ENCODE measurements around the gene CNTNAP3. TPM values are rescaled to one million over a fixed set of nuclear protein-coding genes. Genes with fewer than 3 reads are reported as not detected.
A peak's percentile ranks its signal among the peaks of the same experiment; 100 is the strongest.
"Not testable (repeated sequence)": the region's sequence is repeated elsewhere in the genome, so short reads cannot be mapped to it uniquely, and the experiment has no call there.

Gene CNTNAP3
- total and polyA plus RNA-seq, 10 of the 15 experiments (the other 5 are each of a cell fraction or from before 2014, with no cell fraction given): 0.04 to 0.13 (median 0.06) TPM; not detected in 7

- CTCF ChIA-PET; intact Hi-C loops (cut with micrococcal nuclease; ENCODE audit: unreplicated experiment); H3K4me3 ChIP-seq; H3K27ac ChIP-seq (ENCODE audit: control insufficient read depth, insufficient read depth); H3K4me1 ChIP-seq (ENCODE audit: control insufficient read depth, insufficient read depth, low read length); H3K27me3 ChIP-seq (replicated peaks in 1 of 2; ENCODE audit: control insufficient read depth in 2 of 2, insufficient read depth in 2 of 2, low read length in 1 of 2); FAIRE-seq; DNase-seq (ENCODE audit: low read depth, low spot score); in situ Hi-C loops (cut with MboI); H3K9me3 ChIP-seq (replicated peaks; ENCODE audit: control insufficient read depth, insufficient read depth, low read length); ATAC-seq; H2AFZ ChIP-seq (ENCODE audit: control insufficient read depth, low read depth, low read length); H4K20me1 ChIP-seq (ENCODE audit: control insufficient read depth, insufficient read depth); H3K9ac ChIP-seq (ENCODE audit: control insufficient read depth, insufficient read depth, low read length); H3K79me2 ChIP-seq (ENCODE audit: control insufficient read depth, insufficient read depth, low read length); H3K4me2 ChIP-seq (ENCODE audit: control insufficient read depth, insufficient read depth); BruUV-seq (replicated peaks); SMC1A ChIA-PET (ENCODE audit: uncharacterized antibody, unreplicated experiment); RAD21 ChIA-PET (ENCODE audit: unreplicated experiment); POLR2A ChIA-PET; H3K36me3 ChIP-seq (ENCODE audit: control insufficient read depth in 2 of 2, insufficient read depth in 2 of 2, low read length in 1 of 2): not testable (repeated sequence)
- WGBS (ENCODE audit: insufficient coverage, insufficient replicate concordance, low lambda C conversion rate, missing lambda C conversion rate): 9% methylated on average over 4 of the region's 4 CpGs
These were observed 205.4 kb downstream of the CNTNAP3 start for GRCh38 chr9:39082574-39082973.

GRCh38 chr9:39080081-39080480, 207.9 kb downstream of the CNTNAP3 start:
- H2AFZ ChIP-seq (ENCODE audit: control insufficient read depth, low read depth, low read length); POLR2A ChIA-PET; H3K4me1 ChIP-seq (ENCODE audit: control insufficient read depth, insufficient read depth, low read length); H3K4me2 ChIP-seq (ENCODE audit: control insufficient read depth, insufficient read depth); H3K36me3 ChIP-seq (ENCODE audit: control insufficient read depth in 2 of 2, insufficient read depth in 2 of 2, low read length in 1 of 2); RAD21 ChIA-PET (ENCODE audit: unreplicated experiment); BruUV-seq (replicated peaks); FAIRE-seq; in situ Hi-C loops (cut with MboI); intact Hi-C loops (cut with micrococcal nuclease; ENCODE audit: unreplicated experiment); ATAC-seq; CTCF ChIA-PET; H3K27me3 ChIP-seq (replicated peaks in 1 of 2; ENCODE audit: control insufficient read depth in 2 of 2, insufficient read depth in 2 of 2, low read length in 1 of 2); H3K9me3 ChIP-seq (replicated peaks; ENCODE audit: control insufficient read depth, insufficient read depth, low read length); H3K27ac ChIP-seq (ENCODE audit: control insufficient read depth, insufficient read depth); H4K20me1 ChIP-seq (ENCODE audit: control insufficient read depth, insufficient read depth); H3K9ac ChIP-seq (ENCODE audit: control insufficient read depth, insufficient read depth, low read length); DNase-seq (ENCODE audit: low read depth, low spot score); H3K4me3 ChIP-seq; SMC1A ChIA-PET (ENCODE audit: uncharacterized antibody, unreplicated experiment); H3K79me2 ChIP-seq (ENCODE audit: control insufficient read depth, insufficient read depth, low read length): not testable (repeated sequence)
- WGBS (ENCODE audit: insufficient coverage, insufficient replicate concordance, low lambda C conversion rate, missing lambda C conversion rate): 8% methylated on average over 2 of the region's 3 CpGs

GRCh38 chr9:39078621-39079256, 209.2 kb downstream of the CNTNAP3 start:
- H2AFZ ChIP-seq (ENCODE audit: control insufficient read depth, low read depth, low read length); RAD21 ChIA-PET (ENCODE audit: unreplicated experiment); CTCF ChIA-PET; DNase-seq (ENCODE audit: low read depth, low spot score); H3K9ac ChIP-seq (ENCODE audit: control insufficient read depth, insufficient read depth, low read length); H3K4me2 ChIP-seq (ENCODE audit: control insufficient read depth, insufficient read depth); FAIRE-seq; BruUV-seq (replicated peaks); H3K27ac ChIP-seq (ENCODE audit: control insufficient read depth, insufficient read depth); H3K4me3 ChIP-seq; H3K27me3 ChIP-seq (replicated peaks in 1 of 2; ENCODE audit: control insufficient read depth in 2 of 2, insufficient read depth in 2 of 2, low read length in 1 of 2); H3K4me1 ChIP-seq (ENCODE audit: control insufficient read depth, insufficient read depth, low read length); in situ Hi-C loops (cut with MboI); H3K9me3 ChIP-seq (replicated peaks; ENCODE audit: control insufficient read depth, insufficient read depth, low read length); H3K79me2 ChIP-seq (ENCODE audit: control insufficient read depth, insufficient read depth, low read length); intact Hi-C loops (cut with micrococcal nuclease; ENCODE audit: unreplicated experiment); H4K20me1 ChIP-seq (ENCODE audit: control insufficient read depth, insufficient read depth); POLR2A ChIA-PET; H3K36me3 ChIP-seq (ENCODE audit: control insufficient read depth in 2 of 2, insufficient read depth in 2 of 2, low read length in 1 of 2); SMC1A ChIA-PET (ENCODE audit: uncharacterized antibody, unreplicated experiment): not testable (repeated sequence)
- ATAC-seq: peak; percentile 54
- whole genome bisulfite sequencing (ENCODE audit: insufficient coverage, insufficient replicate concordance, low lambda C conversion rate, missing lambda C conversion rate): 25% methylated on average over 45 of the region's 49 CpGs

GRCh38 chr9:39073537-39073936, 214.4 kb downstream of the CNTNAP3 start:
- SMC1A ChIA-PET (ENCODE audit: uncharacterized antibody, unreplicated experiment); H3K4me3 ChIP-seq; H4K20me1 ChIP-seq (ENCODE audit: control insufficient read depth, insufficient read depth); RAD21 ChIA-PET (ENCODE audit: unreplicated experiment); H3K4me1 ChIP-seq (ENCODE audit: control insufficient read depth, insufficient read depth, low read length); BruUV-seq (replicated peaks); POLR2A ChIA-PET; H3K27ac ChIP-seq (ENCODE audit: control insufficient read depth, insufficient read depth); H3K9me3 ChIP-seq (replicated peaks; ENCODE audit: control insufficient read depth, insufficient read depth, low read length); H3K9ac ChIP-seq (ENCODE audit: control insufficient read depth, insufficient read depth, low read length); intact Hi-C loops (cut with micrococcal nuclease; ENCODE audit: unreplicated experiment); DNase-seq (ENCODE audit: low read depth, low spot score); H3K4me2 ChIP-seq (ENCODE audit: control insufficient read depth, insufficient read depth); H2AFZ ChIP-seq (ENCODE audit: control insufficient read depth, low read depth, low read length); H3K36me3 ChIP-seq (ENCODE audit: control insufficient read depth in 2 of 2, insufficient read depth in 2 of 2, low read length in 1 of 2); CTCF ChIA-PET; H3K79me2 ChIP-seq (ENCODE audit: control insufficient read depth, insufficient read depth, low read length); H3K27me3 ChIP-seq (replicated peaks in 1 of 2; ENCODE audit: control insufficient read depth in 2 of 2, insufficient read depth in 2 of 2, low read length in 1 of 2); FAIRE-seq; in situ Hi-C loops (cut with MboI): not testable (repeated sequence)
- 26% methylated on average over 8 of the region's 8 CpGs for WGBS (ENCODE audit: insufficient coverage, insufficient replicate concordance, low lambda C conversion rate, missing lambda C conversion rate)
- ATAC-seq: 0 out of 3 replicates have a peak, but pooled peaks have one; percentile 14
